IMR-90 (cell line): ENCODE data around the gene N4BP2.

Experiments used
- MAZ ChIP-seq: IDR thresholded peaks from 2 replicates; pipeline ENCODE4 v1.6.1; 2012; ENCODE audit warnings: low read depth, mild to moderate bottlenecking, low read length, improper control_type of control experiment, moderate library complexity, borderline replicate concordance
- NFE2L2 ChIP-seq: fragments of 150-350 bp; IDR thresholded peaks from 2 replicates; pipeline ENCODE4 v1.6.1; 2016; ENCODE audit warnings: low read depth, mild to moderate bottlenecking, low read length
- SMC3 ChIP-seq: fragments of 150-350 bp; IDR thresholded peaks from 2 replicates; pipeline ENCODE4 v1.6.1; 2016; ENCODE audit warnings: low read depth, mild to moderate bottlenecking, antibody characterized with exemption, low read length, moderate library complexity
- TF ChIP-seq, protein P1 (sequence below): conservative IDR thresholded peaks from 2 replicates; pipeline ENCODE4 v1.5.1; 2012; ENCODE audit warnings: mild to moderate bottlenecking, low read depth, low read length, improper control_type of control experiment

DNA sequence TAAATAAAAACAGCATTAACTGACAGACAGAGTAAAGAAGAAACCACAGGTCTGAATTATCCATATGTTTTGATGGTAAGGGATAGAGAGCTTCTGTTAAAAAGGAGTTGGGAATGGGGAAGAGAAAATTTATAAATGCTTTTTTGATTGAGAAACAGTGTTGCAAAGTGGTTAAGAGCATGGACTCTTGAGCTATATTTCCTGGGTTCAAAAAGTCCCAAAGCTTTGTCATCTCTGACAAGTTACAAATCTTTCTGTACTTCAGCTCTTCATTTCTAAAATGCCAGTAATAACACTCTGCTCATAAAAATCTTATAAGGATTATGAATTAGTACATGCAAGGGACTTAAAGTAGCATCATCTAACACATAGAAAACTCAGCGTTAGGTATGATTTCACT, 62.2 kb downstream of the N4BP2 start:
- no peak for TF ChIP-seq NFE2L2
- TF ChIP-seq, protein P1, sequence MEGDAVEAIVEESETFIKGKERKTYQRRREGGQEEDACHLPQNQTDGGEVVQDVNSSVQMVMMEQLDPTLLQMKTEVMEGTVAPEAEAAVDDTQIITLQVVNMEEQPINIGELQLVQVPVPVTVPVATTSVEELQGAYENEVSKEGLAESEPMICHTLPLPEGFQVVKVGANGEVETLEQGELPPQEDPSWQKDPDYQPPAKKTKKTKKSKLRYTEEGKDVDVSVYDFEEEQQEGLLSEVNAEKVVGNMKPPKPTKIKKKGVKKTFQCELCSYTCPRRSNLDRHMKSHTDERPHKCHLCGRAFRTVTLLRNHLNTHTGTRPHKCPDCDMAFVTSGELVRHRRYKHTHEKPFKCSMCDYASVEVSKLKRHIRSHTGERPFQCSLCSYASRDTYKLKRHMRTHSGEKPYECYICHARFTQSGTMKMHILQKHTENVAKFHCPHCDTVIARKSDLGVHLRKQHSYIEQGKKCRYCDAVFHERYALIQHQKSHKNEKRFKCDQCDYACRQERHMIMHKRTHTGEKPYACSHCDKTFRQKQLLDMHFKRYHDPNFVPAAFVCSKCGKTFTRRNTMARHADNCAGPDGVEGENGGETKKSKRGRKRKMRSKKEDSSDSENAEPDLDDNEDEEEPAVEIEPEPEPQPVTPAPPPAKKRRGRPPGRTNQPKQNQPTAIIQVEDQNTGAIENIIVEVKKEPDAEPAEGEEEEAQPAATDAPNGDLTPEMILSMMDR, result no peak
- no peak for TF ChIP-seq MAZ
- TF ChIP-seq SMC3, result no peak
